Measurements from ENCODE around the gene ADCY3. TPM values are rescaled to one million over a fixed set of nuclear protein-coding genes. Genes with fewer than 3 reads are reported as not detected.

The ADCY3 gene
- total and polyA plus RNA-seq, 12 donors: 8.0 to 72.0 (median 35.1) TPM

GRCh38 chr2:24783641-24784040 lies 136.4 kb downstream of the ADCY3 start:
- peaks cover 0 to 7% of the 10 kb centered on the region in 2 donors for H3K4me1 ChIP-seq (replicated peaks in 1 of 2)

GRCh38 chr2:24779116-24779515 lies 140.9 kb downstream of the ADCY3 start:
- Histone ChIP-seq H3K4me3 (no peak overlapping the region), H3K27me3 (no peaks in the 10 kb centered on the region), H3K36me3 (replicated peaks in 1 of 2) (no peaks in the 10 kb centered on the region), H3K9me3 (replicated peaks in 1 of 3) (no peaks in the 10 kb centered on the region), H3K4me1 (replicated peaks in 1 of 2) (peaks cover 0 to 8% of the 10 kb centered on the region in 2 donors), H3K27ac (no peak overlapping the region)
- no peak for TF ChIP-seq POLR2A (IDR thresholded peaks at IDR 0.05)
- TF ChIP-seq CTCF (IDR thresholded peaks at IDR 0.05): no peak
- WGBS, 4 donors: 67 to 71% (median 69%) methylated on average over 2 of the region's 2 CpGs
- intact Hi-C loops (cut with DNase I): no loop called here
- DNase-seq: no peak

More at GRCh38 chr2:24783641-24784040, 136.4 kb downstream of the ADCY3 start:
- no peak overlapping the region for H3K27ac ChIP-seq
- no peaks in the 10 kb centered on the region for H3K36me3 ChIP-seq (replicated peaks in 1 of 2)
- intact Hi-C loops (cut with DNase I): no loop called here
- H3K4me3 ChIP-seq: no peak overlapping the region
- H3K9me3 ChIP-seq (replicated peaks in 1 of 3): no peaks in the 10 kb centered on the region
- DNase-seq: no peak
- H3K27me3 ChIP-seq: no peaks in the 10 kb centered on the region
- WGBS, 4 donors: 89 to 90% (median 89%) methylated on average over 3 of the region's 3 CpGs
- TF ChIP-seq POLR2A (IDR thresholded peaks at IDR 0.05) (no peak), CTCF (IDR thresholded peaks at IDR 0.05) (no peak)

GRCh38 chr2:24774373-24774772 lies 145.7 kb downstream of the ADCY3 start:
- H3K4me3 ChIP-seq: no peak overlapping the region
- TF ChIP-seq POLR2A (IDR thresholded peaks at IDR 0.05): no peak
- TF ChIP-seq CTCF (IDR thresholded peaks at IDR 0.05): no peak
- 25 to 54% (median 43%) methylated on average over 2 to 3 of the region's 3 CpGs for WGBS, 4 donors
- no peaks in the 10 kb centered on the region for H3K27me3 ChIP-seq
- H3K4me1 ChIP-seq (replicated peaks in 1 of 2): peaks cover 21 to 41% of the 10 kb centered on the region in 2 donors
- no peaks in the 10 kb centered on the region for H3K36me3 ChIP-seq (replicated peaks in 1 of 2)
- intact Hi-C loops (cut with DNase I): no loop called here
- no peak overlapping the region for H3K27ac ChIP-seq
- no peak for DNase-seq
- H3K9me3 ChIP-seq (replicated peaks in 1 of 3): no peaks in the 10 kb centered on the region

GRCh38 chr2:24771764-24772586 lies 148.1 kb downstream of the ADCY3 start:
- Histone ChIP-seq H3K4me1 (replicated peaks in 1 of 2) (peaks cover 29 to 56% of the 10 kb centered on the region in 2 donors), H3K27me3 (no peaks in the 10 kb centered on the region), H3K27ac (peak overlapping the region in 3 of 5 donors; percentile 39 to 59 (median 56)), H3K9me3 (replicated peaks in 1 of 3) (no peaks in the 10 kb centered on the region), H3K36me3 (replicated peaks in 1 of 2) (no peaks in the 10 kb centered on the region), H3K4me3 (no peak overlapping the region)
- intact Hi-C loops (cut with DNase I): no loop called here
- no peak for TF ChIP-seq CTCF (IDR thresholded peaks at IDR 0.05)
- no peak for TF ChIP-seq POLR2A (IDR thresholded peaks at IDR 0.05)
- peak in 2 of 7 donors; percentile 19 to 50 for DNase-seq
- 74 to 79% (median 76%) methylated on average over 5 of the region's 5 CpGs for WGBS, 4 donors

Measured in adrenal gland (tissue), 12 donors.